IMR-90 (cell line): ENCODE results near the gene ANGEL1.

Experiments used
- CHD1 ChIP-seq: IDR thresholded peaks from 2 replicates; pipeline ENCODE4 v1.6.1; 2012; ENCODE audit warnings: low read depth, low read length, improper control_type of control experiment
- POLR2A ChIP-seq: IDR thresholded peaks from 2 replicates; pipeline ENCODE4 v1.6.1; 2012; ENCODE audit warnings: mild to moderate bottlenecking, low read depth, low read length

GRCh38 chr14:76855066-76855465 lies 42.4 kb upstream of the ANGEL1 start:
- TF ChIP-seq POLR2A = no peak
- TF ChIP-seq CHD1 = no peak
